Tibial nerve (tissue), 4 donors: ENCODE measurements around the gene GPR15LG.

ENCODE experiments used
- CTCF ChIP-seq, 5 experiments: fragments of 200-600 bp in 3 of 5; fragments of 450-650 bp in 2 of 5; sonication (generic) in 3 of 5; IDR thresholded peaks; one replicate each; pipeline ENCODE4 v1.5.1; 2016 to 2019; ENCODE audit warnings: antibody characterized with exemption in 5 of 5, mild to moderate bottlenecking in 3 of 5, moderate library complexity in 2 of 5
- EP300 ChIP-seq, 2 donors: sonication (generic); formaldehyde crosslinking; IDR thresholded peaks; one replicate each; pipeline ENCODE4 v1.6.1; 2017; ENCODE audit warnings: antibody characterized with exemption in 2 of 2, mild to moderate bottlenecking in 1 of 2
- POLR2A ChIP-seq, 2 donors: fragments of 450-650 bp; IDR thresholded peaks; one replicate each; pipeline ENCODE4 v1.6.1; 2017; ENCODE audit warnings: antibody characterized with exemption in 2 of 2, mild to moderate bottlenecking in 2 of 2, moderate library complexity in 2 of 2

- TF ChIP-seq POLR2A (IDR thresholded peaks at IDR 0.05) (no peak), CTCF (IDR thresholded peaks at IDR 0.05) (no peak), EP300 (IDR thresholded peaks at IDR 0.05) (no peak)
Observed at GRCh38 chr10:84196083-84196482, 22.5 kb downstream of the GPR15LG start.
